ENCODE results near the gene TMEM79.
A peak's percentile ranks its signal among the peaks of the same experiment; 100 is the strongest.
"Not testable (repeated sequence)": the region's sequence is repeated elsewhere in the genome, so short reads cannot be mapped to it uniquely, and the experiment has no call there.

The TMEM79 gene

DNA sequence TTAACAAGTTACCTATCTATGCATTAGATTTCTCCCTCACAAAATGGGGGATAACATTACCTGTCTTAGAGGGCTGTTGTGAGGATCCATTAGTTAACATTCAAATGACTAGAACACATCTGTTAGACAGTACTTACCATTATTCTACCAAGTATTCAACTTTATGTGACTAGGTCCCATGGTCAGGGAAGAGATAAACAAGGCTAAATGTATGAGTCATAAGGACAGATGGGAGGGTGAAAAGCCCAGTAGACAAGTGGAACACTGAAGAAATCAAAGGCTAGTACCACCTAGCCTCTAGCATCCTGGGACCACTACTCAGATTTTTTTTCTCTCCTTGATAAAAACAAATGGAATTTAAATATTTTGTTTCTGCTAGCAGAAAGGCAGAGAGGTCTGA is 24.0 kb downstream of the TMEM79 start:
- no peak for DNase-seq (ENCODE audit: low read depth)

DNA sequence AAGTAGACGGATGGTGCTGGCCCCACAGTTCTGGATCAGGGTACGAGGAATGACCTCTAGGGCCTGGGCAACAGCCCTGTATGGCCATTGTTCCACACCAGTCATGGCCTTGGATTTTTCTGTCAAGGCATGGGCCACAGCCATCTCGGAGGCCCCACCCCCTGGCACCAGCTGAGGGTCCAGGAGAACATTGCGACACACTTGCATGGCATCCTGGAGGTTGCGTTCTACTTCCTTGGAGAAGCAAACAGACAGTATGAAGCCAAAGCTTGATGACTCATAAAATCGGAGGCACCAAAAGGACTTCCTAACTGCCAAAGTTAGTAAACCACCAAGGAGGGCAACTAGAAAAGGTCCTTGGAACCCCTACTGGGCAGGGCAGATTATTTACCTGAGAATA is 26.8 kb downstream of the TMEM79 start:
- no peak for DNase-seq (ENCODE audit: low read depth)

DNA sequence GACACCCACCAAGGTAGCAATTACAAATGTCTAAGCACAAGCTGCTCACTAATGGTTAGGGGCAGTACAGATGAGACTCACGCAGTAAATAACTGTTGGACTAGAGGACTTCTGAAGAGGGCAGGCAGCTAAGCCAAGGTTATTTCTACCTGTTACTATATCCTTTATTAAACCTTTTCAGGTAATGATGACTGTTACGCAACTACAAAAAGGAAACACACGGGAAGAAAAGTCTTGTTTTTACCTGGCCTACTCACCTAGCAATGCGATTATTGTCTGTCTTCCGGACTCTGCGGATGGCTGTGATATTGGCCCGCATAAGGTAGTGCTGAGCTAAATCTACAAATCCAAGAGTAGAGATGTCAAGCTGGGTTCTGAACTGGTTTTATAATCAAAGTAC is 32.8 kb downstream of the TMEM79 start:
- no peak for DNase-seq (ENCODE audit: low read depth)

DNA sequence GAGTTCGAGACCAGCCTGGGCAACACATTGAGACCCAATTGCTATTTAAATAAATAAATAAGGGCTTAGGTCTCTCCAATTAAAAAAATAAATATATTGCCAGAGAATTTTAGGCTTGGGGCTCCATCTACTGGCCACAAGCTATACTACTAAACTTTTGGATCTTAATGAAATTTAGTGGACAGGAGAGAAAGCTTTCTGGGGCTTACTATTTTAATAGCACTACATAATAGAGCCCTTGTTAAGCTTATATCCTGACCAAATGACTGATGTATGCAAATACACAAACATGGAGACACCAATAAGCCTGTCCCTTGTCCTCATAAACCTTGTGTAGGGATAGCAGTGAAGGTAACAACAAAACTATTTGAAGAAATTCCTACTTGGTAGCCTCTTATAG is 35.5 kb downstream of the TMEM79 start:
- DNase-seq (ENCODE audit: low read depth): no peak

DNA sequence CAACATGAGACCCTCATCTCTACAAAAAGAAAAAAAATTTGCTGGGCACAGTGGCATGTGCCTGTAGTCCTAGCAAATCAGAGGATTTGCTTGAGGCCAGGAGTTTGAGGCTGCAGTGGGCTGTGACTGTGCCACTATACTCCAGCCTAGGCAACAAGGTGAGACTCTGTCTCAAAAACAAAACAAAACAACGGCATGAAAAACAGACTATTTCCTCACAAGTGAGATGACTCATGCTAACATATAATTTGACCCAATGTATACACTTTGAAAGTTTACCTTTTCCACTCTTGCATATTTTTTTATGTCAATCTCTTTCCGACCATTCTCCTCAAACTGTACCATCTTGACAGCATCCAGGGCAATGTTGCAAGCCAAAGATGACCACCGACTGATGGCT is 36.4 kb downstream of the TMEM79 start:
- DNase-seq (ENCODE audit: low read depth): no peak

DNA sequence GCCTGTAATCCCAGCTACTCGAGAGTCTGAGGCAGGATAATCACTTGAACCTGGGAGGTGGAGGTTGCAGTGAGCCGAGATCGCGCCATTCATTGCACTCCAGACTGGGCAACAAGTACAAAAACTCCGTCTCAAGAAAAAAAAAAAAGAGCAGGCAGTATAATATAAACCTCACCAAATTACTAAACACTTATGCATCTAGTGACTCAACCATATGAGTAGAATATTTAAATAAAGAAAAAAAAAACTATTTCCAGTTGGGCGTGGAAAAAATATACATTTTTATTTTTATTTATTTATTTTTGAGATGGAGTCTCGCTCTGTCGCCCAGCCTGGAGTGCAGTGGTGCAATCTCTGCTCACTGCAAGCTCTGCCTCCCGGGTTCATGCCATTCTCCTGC is 39.1 kb downstream of the TMEM79 start:
- DNase-seq (ENCODE audit: low read depth): not testable (repeated sequence)

DNA sequence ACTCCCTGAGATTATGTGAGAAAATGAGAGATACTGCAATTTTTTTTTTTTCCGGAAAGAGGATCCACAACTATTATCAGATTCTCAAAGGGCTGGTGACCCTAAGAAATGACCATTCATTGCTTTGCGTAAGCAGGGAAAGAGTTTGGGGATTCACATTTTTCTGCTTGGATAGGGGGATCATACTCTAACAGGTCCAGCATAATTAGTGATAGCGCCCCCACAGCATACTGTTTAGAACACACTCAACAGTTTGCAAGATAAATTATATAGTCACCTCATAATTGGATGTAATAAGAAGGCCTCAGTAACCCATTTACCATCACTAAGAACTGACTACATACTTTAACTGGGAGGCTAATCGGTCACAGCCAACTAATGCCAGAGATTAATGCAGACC is 52.1 kb downstream of the TMEM79 start:
- no peak for DNase-seq (ENCODE audit: low read depth)

DNA sequence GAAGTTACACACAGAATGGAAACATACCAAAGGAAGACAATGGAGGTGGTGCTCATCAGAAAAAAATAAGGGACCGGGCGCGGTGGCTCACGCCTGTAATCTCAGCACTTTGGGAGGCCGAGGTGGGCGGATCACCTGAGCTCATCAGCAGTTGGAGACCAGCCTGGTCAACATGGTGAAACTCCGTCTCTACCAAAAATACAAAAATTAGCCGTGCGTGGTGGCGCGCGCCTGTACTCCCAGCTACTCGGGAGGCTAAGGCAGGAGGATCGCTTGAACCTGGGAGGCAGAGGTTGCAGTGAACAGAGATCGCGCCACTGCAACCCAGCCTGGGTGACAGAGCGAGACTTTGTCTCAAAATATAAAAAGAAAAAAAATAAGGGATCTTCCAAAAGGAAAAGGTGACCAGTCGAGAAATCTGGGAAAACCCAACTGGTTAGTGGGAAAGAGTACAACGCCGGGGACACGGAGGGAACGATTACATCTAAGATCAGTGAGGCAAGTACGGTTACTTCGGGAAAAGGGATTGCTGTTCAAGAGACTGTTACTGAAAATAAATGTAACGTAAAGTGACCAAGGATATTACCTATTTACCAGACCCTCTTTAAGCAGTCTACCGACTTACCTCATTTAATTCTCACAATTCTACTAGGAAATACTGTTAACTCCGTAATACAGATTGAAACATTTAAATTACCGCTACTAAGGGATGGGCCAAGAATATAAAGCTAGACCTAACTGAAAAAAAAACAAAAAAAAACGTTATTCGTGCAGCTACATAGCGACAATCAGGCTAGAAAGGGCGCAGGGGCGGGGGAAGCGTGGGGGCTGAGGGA is 53.1 kb downstream of the TMEM79 start:
- DNase-seq (ENCODE audit: low read depth): no peak

DNA sequence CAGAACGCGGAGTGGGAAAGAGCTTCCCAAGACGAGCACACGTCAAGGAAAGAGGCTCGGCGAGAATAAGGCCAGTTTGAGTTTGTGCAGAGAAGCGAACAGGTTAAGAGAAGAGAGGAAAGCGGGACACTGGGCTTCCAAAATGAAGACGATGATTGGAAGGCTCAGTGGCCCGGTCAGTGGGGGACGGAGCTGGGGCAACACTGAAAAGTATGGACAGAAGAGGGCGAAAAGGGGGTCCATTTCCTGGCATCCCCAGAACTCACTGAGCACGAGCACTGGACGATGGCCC is 53.7 kb downstream of the TMEM79 start:
- DNase-seq (ENCODE audit: low read depth): no peak

DNA sequence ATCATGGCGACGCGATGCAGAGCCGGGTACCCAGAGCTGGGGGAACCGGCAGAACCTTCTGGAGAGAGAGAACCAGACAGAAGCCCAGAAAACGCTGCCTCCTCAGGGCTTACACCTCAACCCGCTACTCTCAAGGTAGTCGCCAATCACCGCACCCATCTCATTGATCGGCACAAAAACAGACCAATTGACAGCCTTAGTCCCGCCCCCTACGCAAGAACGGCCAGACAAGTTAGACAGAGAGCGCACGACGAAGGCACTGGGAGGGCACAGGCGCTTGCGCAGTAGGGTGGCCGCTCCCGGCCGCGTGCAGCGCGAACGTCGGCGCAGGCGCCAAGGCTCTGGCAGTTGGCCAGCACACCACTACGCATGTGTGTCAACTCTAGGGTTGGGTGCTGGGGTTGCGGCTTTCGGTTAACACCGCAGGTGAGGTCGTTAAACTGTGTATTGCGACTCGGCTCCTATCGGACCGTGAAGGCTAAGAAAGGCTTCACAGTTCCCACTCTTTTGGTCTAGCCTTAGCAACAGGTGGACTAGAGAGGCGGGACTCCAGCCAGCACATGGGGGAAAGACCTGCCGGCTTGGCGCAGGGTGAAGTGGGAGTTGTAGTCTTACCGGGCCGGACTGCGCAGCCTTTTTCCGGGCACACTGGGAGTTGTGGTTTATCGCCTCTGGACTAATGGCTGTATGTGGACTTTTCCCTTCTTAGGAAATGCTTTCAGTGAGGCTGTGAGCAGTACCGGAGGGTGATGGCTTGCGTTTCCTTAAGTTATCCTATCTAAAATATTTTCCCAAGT is 54.3 kb downstream of the TMEM79 start, which contains the start of the genes CCT3 and TSACC:
TSS of gene CCT3 (minus strand) at position 113 of the 797 bp plus-strand sequence. CDS start at position 5, 108 bp downstream.
TSS of gene TSACC (plus strand) at position 347 of the 797 bp plus-strand sequence. CDS start 1,232 bp downstream, outside the sequence.
- DNase-seq (ENCODE audit: low read depth): peak; percentile 99

Data from GM04503 (cell line).